ENCODE measurements around the gene ACOX3. TPM values are rescaled to one million over a fixed set of nuclear protein-coding genes. Genes with fewer than 3 reads are reported as not detected.

Gene ACOX3
- polyA plus RNA-seq, 1 donor (not counting 4 experiments of a cell fraction or from before 2014, with no cell fraction given), result 6.7 TPM

- dilution Hi-C loops (cut with MboI; ENCODE audit: extremely low pct_ligation_motif_present, low sequenced_read_pairs), result loop anchor here (25.0 kb wide), 1 partner anchor 142 kb away; the partner anchor contains the start of gene HTRA3
- DNase-seq (ENCODE audit: low read depth, low spot score) (no peak), FAIRE-seq (no peak)
- TF ChIP-seq CTCF (optimal IDR thresholded peaks at IDR 0.05 in 1 of 3, IDR thresholded peaks at IDR 0.05 in 1 of 3, conservative IDR thresholded peaks at IDR 0.05 in 1 of 3; ENCODE audit: extremely low read depth in 1 of 3, insufficient read depth in 2 of 3, low read length in 3 of 3), result no peak
- TF ChIP-seq EZH2 (IDR thresholded peaks at IDR 0.05; ENCODE audit: low read length), result no peak
- no peaks in the 10 kb centered on the region for H4K20me1 ChIP-seq (ENCODE audit: control insufficient read depth, extremely low read depth, insufficient read depth, low read length)
- H3K9me1 ChIP-seq (ENCODE audit: control insufficient read depth, extremely low read depth, insufficient read depth, low read length), result no peaks in the 10 kb centered on the region
- H3K9me3 ChIP-seq (ENCODE audit: control insufficient read depth, low read depth, low read length), result no peaks in the 10 kb centered on the region
- H3K27me3 ChIP-seq (ENCODE audit: control insufficient read depth, extremely low read depth, insufficient read depth, low read length), result no peaks in the 10 kb centered on the region
- H3K79me2 ChIP-seq (ENCODE audit: control insufficient read depth, insufficient read depth, low read length), result no peaks in the 10 kb centered on the region
- no peak overlapping the region for H2AFZ ChIP-seq (ENCODE audit: control insufficient read depth, low read length)
- peaks cover 7 to 14% of the 10 kb centered on the region in 2 experiments for H3K36me3 ChIP-seq (ENCODE audit: control insufficient read depth in 2 of 2, extremely low read depth in 1 of 2, insufficient read depth in 2 of 2, low read length in 2 of 2)
- no peaks in the 10 kb centered on the region for H3K4me1 ChIP-seq (ENCODE audit: control insufficient read depth, extremely low read depth, insufficient read depth, low read length)
- H3K27ac ChIP-seq (ENCODE audit: control insufficient read depth, insufficient read depth, low read length), result no peak overlapping the region
- H3K4me2 ChIP-seq (ENCODE audit: control insufficient read depth, extremely low read depth, insufficient read depth, low read depth, low read length), result no peak overlapping the region
- H3K4me3 ChIP-seq (ENCODE audit: control insufficient read depth in 2 of 3, extremely low read depth in 1 of 3, insufficient read depth in 2 of 3, low read depth in 1 of 3, low read length in 3 of 3), result no peak overlapping the region
- no peak overlapping the region for H3K9ac ChIP-seq (ENCODE audit: control insufficient read depth, extremely low read depth, insufficient read depth, low read length)
These were observed 36.5 kb downstream of the ACOX3 start for GRCh38 chr4:8403976-8404375.

GRCh38 chr4:8403173-8403753, 37.3 kb downstream of the ACOX3 start:
- DNase-seq (ENCODE audit: low read depth, low spot score), result no peak
- H3K4me1 ChIP-seq (ENCODE audit: control insufficient read depth, extremely low read depth, insufficient read depth, low read length), result no peaks in the 10 kb centered on the region
- no peak overlapping the region for H2AFZ ChIP-seq (ENCODE audit: control insufficient read depth, low read length)
- no peak overlapping the region for H3K9ac ChIP-seq (ENCODE audit: control insufficient read depth, extremely low read depth, insufficient read depth, low read length)
- H3K36me3 ChIP-seq (ENCODE audit: control insufficient read depth in 2 of 2, extremely low read depth in 1 of 2, insufficient read depth in 2 of 2, low read length in 2 of 2), result peaks cover 7 to 18% of the 10 kb centered on the region in 2 experiments
- no peaks in the 10 kb centered on the region for H3K27me3 ChIP-seq (ENCODE audit: control insufficient read depth, extremely low read depth, insufficient read depth, low read length)
- no peak overlapping the region for H3K4me2 ChIP-seq (ENCODE audit: control insufficient read depth, extremely low read depth, insufficient read depth, low read depth, low read length)
- TF ChIP-seq EZH2 (IDR thresholded peaks at IDR 0.05; ENCODE audit: low read length), result no peak
- TF ChIP-seq CTCF (optimal IDR thresholded peaks at IDR 0.05 in 1 of 3, IDR thresholded peaks at IDR 0.05 in 1 of 3, conservative IDR thresholded peaks at IDR 0.05 in 1 of 3; ENCODE audit: extremely low read depth in 1 of 3, insufficient read depth in 2 of 3, low read length in 3 of 3), result peak in 2 of 3 experiments; percentile 86 to 88
- no peak overlapping the region for H3K27ac ChIP-seq (ENCODE audit: control insufficient read depth, insufficient read depth, low read length)
- no peaks in the 10 kb centered on the region for H4K20me1 ChIP-seq (ENCODE audit: control insufficient read depth, extremely low read depth, insufficient read depth, low read length)
- H3K9me1 ChIP-seq (ENCODE audit: control insufficient read depth, extremely low read depth, insufficient read depth, low read length), result no peaks in the 10 kb centered on the region
- no peaks in the 10 kb centered on the region for H3K9me3 ChIP-seq (ENCODE audit: control insufficient read depth, low read depth, low read length)
- peak; percentile 73 for FAIRE-seq
- H3K79me2 ChIP-seq (ENCODE audit: control insufficient read depth, insufficient read depth, low read length), result no peaks in the 10 kb centered on the region
- dilution Hi-C loops (cut with MboI; ENCODE audit: extremely low pct_ligation_motif_present, low sequenced_read_pairs), result loop anchor here (25.0 kb wide), 1 partner anchor 141 kb away; the partner anchor contains the start of gene HTRA3
- H3K4me3 ChIP-seq (ENCODE audit: control insufficient read depth in 2 of 3, extremely low read depth in 1 of 3, insufficient read depth in 2 of 3, low read depth in 1 of 3, low read length in 3 of 3), result no peak overlapping the region

Measured in keratinocyte (primary cell).